Memory B cell (primary cell): Measurements from ENCODE around the gene TOX3.

Source experiments
- ATAC-seq: fragments of 150-1000 bp; cut with Tn5 transposase; 2 replicates; pipeline ENCODE4 v1.10.0; 2021; ENCODE audit warnings: low read depth, mild to moderate bottlenecking, moderate library complexity
- DNase-seq, 2 donors: peaks; one replicate each; pipeline ENCODE4 v3.0.0; 2022; ENCODE audit warnings: low spot score in 2 of 2
- H3K27ac Mint-ChIP-seq: one replicate; pipeline ENCODE4 v1.8.0; 2022; ENCODE audit warnings: mild to moderate bottlenecking, moderate library complexity, mixed read lengths
- H3K27me3 Mint-ChIP-seq: one replicate; pipeline ENCODE4 v1.8.0; 2022; ENCODE audit warnings: mixed read lengths
- H3K36me3 Mint-ChIP-seq: one replicate; pipeline ENCODE4 v1.8.0; 2022; ENCODE audit warnings: mild to moderate bottlenecking, mixed read lengths
- H3K4me1 Mint-ChIP-seq: one replicate; pipeline ENCODE4 v1.8.0; 2022; ENCODE audit warnings: mixed read lengths
- H3K4me3 Mint-ChIP-seq: one replicate; pipeline ENCODE4 v1.8.0; 2022; ENCODE audit warnings: mild to moderate bottlenecking, moderate library complexity, mixed read lengths
- H3K9me3 Mint-ChIP-seq: one replicate; pipeline ENCODE4 v1.8.0; 2022; ENCODE audit warnings: mixed read lengths

TOX3 gene

GRCh38 chr16:52498328-52499059, 48.4 kb downstream of the TOX3 start:
- Mint-ChIP-seq H3K4me1 (no peaks in the 10 kb centered on the region), H3K36me3 (no peaks in the 10 kb centered on the region), H3K4me3 (no peak overlapping the region), H3K27me3 (no peaks in the 10 kb centered on the region), H3K9me3 (peaks cover 2% of the 10 kb centered on the region), H3K27ac (no peak overlapping the region)
- ATAC-seq, result no peak
- DNase-seq, result no peak

- Mint-ChIP-seq H3K36me3 (no peaks in the 10 kb centered on the region), H3K9me3 (peaks cover 2% of the 10 kb centered on the region), H3K27ac (no peak overlapping the region), H3K27me3 (no peaks in the 10 kb centered on the region), H3K4me1 (no peaks in the 10 kb centered on the region), H3K4me3 (no peak overlapping the region)
- DNase-seq, result no peak
- ATAC-seq, result no peak
Observed at GRCh38 chr16:52497067-52497816, 49.7 kb downstream of the TOX3 start.

GRCh38 chr16:52496051-52496876, 50.7 kb downstream of the TOX3 start:
- Mint-ChIP-seq H3K4me1 (no peaks in the 10 kb centered on the region), H3K27me3 (no peaks in the 10 kb centered on the region), H3K9me3 (peaks cover 2% of the 10 kb centered on the region), H3K27ac (no peak overlapping the region), H3K36me3 (no peaks in the 10 kb centered on the region), H3K4me3 (no peak overlapping the region)
- ATAC-seq (no peak), DNase-seq (no peak)

GRCh38 chr16:52494621-52495020, 52.3 kb downstream of the TOX3 start:
- no peak overlapping the region for H3K27ac Mint-ChIP-seq
- no peak for DNase-seq
- H3K9me3 Mint-ChIP-seq, result peaks cover 6% of the 10 kb centered on the region

GRCh38 chr16:52494145-52494544, 52.8 kb downstream of the TOX3 start:
- DNase-seq, result no peak
- Mint-ChIP-seq H3K4me3 (no peak overlapping the region), H3K9me3 (peaks cover 6% of the 10 kb centered on the region)

More at GRCh38 chr16:52494621-52495020, 52.3 kb downstream of the TOX3 start:
- ATAC-seq, result no peak
- Mint-ChIP-seq H3K36me3 (no peaks in the 10 kb centered on the region), H3K4me3 (no peak overlapping the region), H3K27me3 (no peaks in the 10 kb centered on the region), H3K4me1 (no peaks in the 10 kb centered on the region)

GRCh38 chr16:52492789-52493357, 54.1 kb downstream of the TOX3 start:
- H3K36me3 Mint-ChIP-seq, result no peaks in the 10 kb centered on the region
- no peaks in the 10 kb centered on the region for H3K27me3 Mint-ChIP-seq
- DNase-seq (no peak), ATAC-seq (no peak)
- no peaks in the 10 kb centered on the region for H3K4me1 Mint-ChIP-seq
- H3K4me3 Mint-ChIP-seq, result no peak overlapping the region
- peaks cover 6% of the 10 kb centered on the region for H3K9me3 Mint-ChIP-seq
- no peak overlapping the region for H3K27ac Mint-ChIP-seq

More at GRCh38 chr16:52494145-52494544, 52.8 kb downstream of the TOX3 start:
- Mint-ChIP-seq H3K27ac (no peak overlapping the region), H3K27me3 (no peaks in the 10 kb centered on the region), H3K36me3 (no peaks in the 10 kb centered on the region), H3K4me1 (no peaks in the 10 kb centered on the region)
- ATAC-seq, result no peak

GRCh38 chr16:52491216-52491615, 55.7 kb downstream of the TOX3 start:
- Mint-ChIP-seq H3K27me3 (no peaks in the 10 kb centered on the region), H3K36me3 (no peaks in the 10 kb centered on the region), H3K4me3 (no peak overlapping the region), H3K9me3 (peaks cover 7% of the 10 kb centered on the region), H3K27ac (no peak overlapping the region), H3K4me1 (no peaks in the 10 kb centered on the region)
- DNase-seq (no peak), ATAC-seq (no peak)

GRCh38 chr16:52489894-52490293, 57.0 kb downstream of the TOX3 start:
- no peaks in the 10 kb centered on the region for H3K27me3 Mint-ChIP-seq
- H3K4me1 Mint-ChIP-seq, result no peaks in the 10 kb centered on the region
- ATAC-seq (no peak), DNase-seq (no peak)
- no peak overlapping the region for H3K4me3 Mint-ChIP-seq
- no peaks in the 10 kb centered on the region for H3K36me3 Mint-ChIP-seq
- no peak overlapping the region for H3K27ac Mint-ChIP-seq
- peaks cover 7% of the 10 kb centered on the region for H3K9me3 Mint-ChIP-seq

GRCh38 chr16:52488837-52489289, 58.1 kb downstream of the TOX3 start:
- DNase-seq, result no peak
- Mint-ChIP-seq H3K9me3 (peaks cover 7% of the 10 kb centered on the region), H3K36me3 (no peaks in the 10 kb centered on the region), H3K27ac (no peak overlapping the region), H3K4me3 (no peak overlapping the region), H3K27me3 (no peaks in the 10 kb centered on the region), H3K4me1 (no peaks in the 10 kb centered on the region)
- ATAC-seq, result no peak

- H3K9me3 Mint-ChIP-seq, result peaks cover 5% of the 10 kb centered on the region
- ATAC-seq, result no peak
- DNase-seq, result no peak
- no peaks in the 10 kb centered on the region for H3K27me3 Mint-ChIP-seq
- no peak overlapping the region for H3K4me3 Mint-ChIP-seq
- no peaks in the 10 kb centered on the region for H3K4me1 Mint-ChIP-seq
- H3K27ac Mint-ChIP-seq, result no peak overlapping the region
- no peaks in the 10 kb centered on the region for H3K36me3 Mint-ChIP-seq
Observed at GRCh38 chr16:52487849-52488457, 59.0 kb downstream of the TOX3 start.

- no peak for DNase-seq
- no peak overlapping the region for H3K27ac Mint-ChIP-seq
- no peak for ATAC-seq
- no peaks in the 10 kb centered on the region for H3K4me1 Mint-ChIP-seq
- no peaks in the 10 kb centered on the region for H3K27me3 Mint-ChIP-seq
- no peak overlapping the region for H3K4me3 Mint-ChIP-seq
- peaks cover 4% of the 10 kb centered on the region for H3K9me3 Mint-ChIP-seq
- H3K36me3 Mint-ChIP-seq, result no peaks in the 10 kb centered on the region
Observed at GRCh38 chr16:52480237-52480636, 66.7 kb downstream of the TOX3 start.

GRCh38 chr16:52476111-52476510, 70.8 kb downstream of the TOX3 start:
- no peaks in the 10 kb centered on the region for H3K4me1 Mint-ChIP-seq
- no peak overlapping the region for H3K4me3 Mint-ChIP-seq
- no peak overlapping the region for H3K27ac Mint-ChIP-seq
- H3K9me3 Mint-ChIP-seq, result peaks cover 10% of the 10 kb centered on the region
- ATAC-seq (no peak), DNase-seq (no peak)
- no peaks in the 10 kb centered on the region for H3K27me3 Mint-ChIP-seq
- H3K36me3 Mint-ChIP-seq, result no peaks in the 10 kb centered on the region

- H3K27ac Mint-ChIP-seq, result no peak overlapping the region
Observed at GRCh38 chr16:52474679-52475078, 72.3 kb downstream of the TOX3 start.

More at GRCh38 chr16:52474679-52475078, 72.3 kb downstream of the TOX3 start:
- H3K4me3 Mint-ChIP-seq, result no peak overlapping the region
- no peaks in the 10 kb centered on the region for H3K27me3 Mint-ChIP-seq
- peaks cover 10% of the 10 kb centered on the region for H3K9me3 Mint-ChIP-seq
- DNase-seq (no peak), ATAC-seq (no peak)
- no peaks in the 10 kb centered on the region for H3K36me3 Mint-ChIP-seq
- H3K4me1 Mint-ChIP-seq, result no peaks in the 10 kb centered on the region
